B cell (primary cell): Measurements from ENCODE around the gene ARHGAP45. TPM values are rescaled to one million over a fixed set of nuclear protein-coding genes. Genes with fewer than 3 reads are reported as not detected.
"Not testable (repeated sequence)": the region's sequence is repeated elsewhere in the genome, so short reads cannot be mapped to it uniquely, and the experiment has no call there.

Experiments used
- ATAC-seq: fragments of 200-7000 bp; cut with Tn5 transposase; one replicate; pipeline ENCODE4 v1.10.0; 2021; ENCODE audit warnings: low read depth, mild to moderate bottlenecking, moderate number of reproducible peaks, moderate library complexity
- CTCF ChIA-PET: fragments of 350-600 bp; sonication (Branson Sonifier 250); formaldehyde crosslinking; loops from one replicate; lab custom pipeline; 2021; ENCODE audit warnings: antibody characterized with exemption, inconsistent platforms; lab: Charles Lee
- POLR2A ChIA-PET: fragments of 350-600 bp; sonication (Branson Sonifier 250); formaldehyde crosslinking; loops from one replicate; lab custom pipeline; 2021; ENCODE audit warnings: antibody characterized with exemption; lab: Charles Lee
- DNase-seq: peaks from one replicate; pipeline ENCODE4 v3.0.0; 2013
- H2AFZ ChIP-seq: 2 replicates; pipeline ENCODE4 v1.6.1; 2012; ENCODE audit warnings: mild to moderate bottlenecking, low read depth, low read length; ENCODE audit not compliant: insufficient read depth, poor library complexity, severe bottlenecking
- H3K27ac ChIP-seq, 2 donors: 1 replicate in 1 of 2; 2 replicates in 1 of 2; pipeline ENCODE4 v1.5.1; 2012 to 2013; ENCODE audit warnings: low read length in 2 of 2, mild to moderate bottlenecking in 2 of 2, moderate library complexity in 1 of 2
- H3K27me3 ChIP-seq, 4 experiments: fragments of 200-600 bp in 1 of 4; sonication (generic) in 1 of 4; replicated peaks in 1 of 4; 1 replicate in 2 of 4; 2 replicates in 2 of 4; pipeline versions ENCODE4 v1.6.1 to v1.7.0; 2013 to 2016; ENCODE audit warnings: low read length in 3 of 4, mild to moderate bottlenecking in 2 of 4, mixed read lengths in 1 of 4, moderate library complexity in 1 of 4; ENCODE audit not compliant: insufficient read depth in 4 of 4, control insufficient read depth in 3 of 4; ENCODE audit errors: control extremely low read depth in 1 of 4
- H3K36me3 ChIP-seq, 2 experiments: replicated peaks in 1 of 2; 1 replicate in 1 of 2; 2 replicates in 1 of 2; pipeline versions ENCODE4 v1.6.1 to v1.7.1; 2013; ENCODE audit warnings: low read length in 1 of 2; ENCODE audit not compliant: insufficient read depth in 2 of 2, control insufficient read depth in 1 of 2; ENCODE audit errors: control extremely low read depth in 1 of 2, extremely low read depth in 1 of 2
- H3K4me1 ChIP-seq, 2 donors: fragments of 200-600 bp in 1 of 2; sonication (generic) in 1 of 2; 1 replicate in 1 of 2; 2 replicates in 1 of 2; pipeline versions ENCODE4 v1.5.1 to v1.6.1; 2013 to 2017; ENCODE audit warnings: low read length in 2 of 2; ENCODE audit not compliant: control insufficient read depth in 2 of 2, insufficient read depth in 2 of 2
- H3K4me2 ChIP-seq: replicated peaks from 2 replicates; pipeline ENCODE3; 2012; ENCODE audit warnings: mild to moderate bottlenecking, low read depth, low read length; ENCODE audit not compliant: poor library complexity, severe bottlenecking
- H3K4me3 ChIP-seq, 5 experiments: fragments of 200-600 bp in 1 of 5; sonication (generic) in 1 of 5; 1 replicate in 3 of 5; 2 replicates in 2 of 5; pipeline versions ENCODE4 v1.5.1 to v1.7.0; 2011 to 2016; ENCODE audit warnings: low read length in 4 of 5, mild to moderate bottlenecking in 4 of 5, low read depth in 2 of 5, control low read depth in 1 of 5, moderate library complexity in 1 of 5; ENCODE audit not compliant: insufficient read depth in 1 of 5; ENCODE audit errors: control extremely low read depth in 1 of 5, extremely low read depth in 1 of 5
- H3K79me2 ChIP-seq: fragments of 200-600 bp; sonication (generic); one replicate; pipeline ENCODE4 v1.6.0; 2016; ENCODE audit warnings: low read length; ENCODE audit not compliant: control insufficient read depth, insufficient read depth
- H3K9ac ChIP-seq: fragments of 200-600 bp; sonication (generic); 2 replicates; pipeline ENCODE4 v1.6.1; 2017; ENCODE audit warnings: mild to moderate bottlenecking, low read length, moderate library complexity
- H3K9me3 ChIP-seq, 3 donors: one replicate each; pipeline versions ENCODE4 v1.6.1 to v1.7.1; 2013; ENCODE audit warnings: low read length in 2 of 3; ENCODE audit not compliant: control insufficient read depth in 2 of 3, insufficient read depth in 1 of 3; ENCODE audit errors: control extremely low read depth in 1 of 3
- H4K20me1 ChIP-seq: 2 replicates; pipeline ENCODE4 v1.6.0; 2012; ENCODE audit warnings: mild to moderate bottlenecking, low read length; ENCODE audit not compliant: insufficient read depth, control insufficient read depth, poor library complexity, severe bottlenecking
- H3K27ac Mint-ChIP-seq: one replicate; pipeline ENCODE4 v1.8.0; 2021; ENCODE audit warnings: mixed read lengths
- H3K27me3 Mint-ChIP-seq: one replicate; pipeline ENCODE4 v1.8.0; 2021; ENCODE audit warnings: mixed read lengths
- H3K4me1 Mint-ChIP-seq: one replicate; pipeline ENCODE4 v1.8.0; 2021; ENCODE audit warnings: mixed read lengths
- H3K4me3 Mint-ChIP-seq: one replicate; pipeline ENCODE4 v1.8.0; 2021; ENCODE audit warnings: mixed read lengths
- H3K9me3 Mint-ChIP-seq: one replicate; pipeline ENCODE4 v1.8.0; 2022; ENCODE audit warnings: mixed read lengths; ENCODE audit not compliant: insufficient read depth
- CTCF ChIP-seq: fragments of 200-600 bp; IDR thresholded peaks from one replicate; pipeline ENCODE4 v1.8.0; 2022; ENCODE audit warnings: antibody characterized with exemption, mild to moderate bottlenecking
- EZH2 ChIP-seq: IDR thresholded peaks from 2 replicates; pipeline ENCODE4 v1.6.1; 2012; ENCODE audit warnings: borderline replicate concordance, low read depth, mild to moderate bottlenecking, moderate library complexity, low read length; ENCODE audit not compliant: insufficient read depth, poor library complexity, severe bottlenecking
- WGBS: methylation state at CpG from one replicate; pipeline ENCODE4 v1.1.5; 2013; ENCODE audit warnings: missing lambda C conversion rate; ENCODE audit not compliant: insufficient coverage; 5-methylcytosine and 5-hydroxymethylcytosine counted together
- intact Hi-C: fragments of 100-400 bp; cut with micrococcal nuclease; formaldehyde crosslinking; loops from one replicate; pipeline ENCODE4 v1.10.0; 2022
- polyA plus RNA-seq: library from polyadenylated mRNA; depleted of rRNA; stranded (reverse); fragments of >200 nt; gene quantifications from 2 replicates; pipeline ENCODE4 v1.2.3, GENCODE V29; 2012
- total RNA-seq, 2 donors: library from RNA; stranded (reverse); fragments of 120-200 nt in 1 of 2; gene quantifications; 1 replicate in 1 of 2; 2 replicates in 1 of 2; pipeline versions ENCODE4 v1.2.3 to v1.2.4, GENCODE V29; 2013 to 2022

The ARHGAP45 gene
- total and polyA plus RNA-seq, 2 donors (not counting 1 experiment from before 2014, with no cell fraction given): 488 to 490 TPM

- POLR2A ChIA-PET: no interaction called here
- Histone ChIP-seq H3K9ac (no peak overlapping the region), H3K9me3 (no peaks in the 10 kb centered on the region), H2AFZ (no peak overlapping the region), H3K27ac (no peak overlapping the region), H4K20me1 (peaks cover 92% of the 10 kb centered on the region), H3K4me2 (no peak overlapping the region), H3K4me1 (peaks cover 15 to 24% of the 10 kb centered on the region in 2 donors), H3K4me3 (no peak overlapping the region), H3K79me2 (peaks cover 94% of the 10 kb centered on the region), H3K36me3 (peaks cover 0 to 49% of the 10 kb centered on the region in 2 experiments), H3K27me3 (no peaks in the 10 kb centered on the region)
- no peak overlapping the region for H3K4me3 Mint-ChIP-seq
- no peaks in the 10 kb centered on the region for H3K9me3 Mint-ChIP-seq
- DNase-seq (no peak), ATAC-seq (no peak)
- H3K27ac Mint-ChIP-seq: no peak overlapping the region
- CTCF ChIA-PET: no interaction called here
- TF ChIP-seq EZH2: no peak
- no peak for TF ChIP-seq CTCF
- intact Hi-C loops: no loop called here
- WGBS: 96% methylated on average over 32 of the region's 33 CpGs
- peaks cover 19% of the 10 kb centered on the region for H3K4me1 Mint-ChIP-seq
- no peaks in the 10 kb centered on the region for H3K27me3 Mint-ChIP-seq
Observed at GRCh38 chr19:1126984-1127760, 60.2 kb downstream of the ARHGAP45 start.

- H3K4me1 ChIP-seq: peaks cover 22 to 33% of the 10 kb centered on the region in 2 donors
- H3K9ac ChIP-seq: no peak overlapping the region
- intact Hi-C loops: no loop called here
- H3K27me3 Mint-ChIP-seq: no peaks in the 10 kb centered on the region
- ChIA-PET POLR2A (no interaction called here), CTCF (interaction anchor here (1.2 to 1.6 kb wide), 2 partner anchors 15 to 70 kb away, joined by 3 to 5 read pairs; no protein-coding TSS in a partner anchor)
- H3K9me3 ChIP-seq: no peaks in the 10 kb centered on the region
- H3K9me3 Mint-ChIP-seq: no peaks in the 10 kb centered on the region
- no peak overlapping the region for H3K4me3 Mint-ChIP-seq
- H2AFZ ChIP-seq: no peak overlapping the region
- peaks cover 87% of the 10 kb centered on the region for H4K20me1 ChIP-seq
- H3K27me3 ChIP-seq: no peaks in the 10 kb centered on the region
- H3K4me1 Mint-ChIP-seq: peaks cover 22% of the 10 kb centered on the region
- no peak overlapping the region for H3K4me2 ChIP-seq
- peaks cover 0 to 43% of the 10 kb centered on the region in 2 experiments for H3K36me3 ChIP-seq
- H3K27ac ChIP-seq: no peak overlapping the region
- peaks cover 96% of the 10 kb centered on the region for H3K79me2 ChIP-seq
- H3K4me3 ChIP-seq: no peak overlapping the region
- 97% methylated on average over 17 of the region's 17 CpGs for WGBS
- ATAC-seq: no peak
- DNase-seq: no peak
- H3K27ac Mint-ChIP-seq: no peak overlapping the region
- TF ChIP-seq EZH2 (no peak), CTCF (no peak)
Observed at GRCh38 chr19:1128106-1128505, 61.1 kb downstream of the ARHGAP45 start.

GRCh38 chr19:1129084-1129483 lies 62.1 kb downstream of the ARHGAP45 start:
- H3K36me3 ChIP-seq: peaks cover 0 to 33% of the 10 kb centered on the region in 2 experiments
- H3K4me3 Mint-ChIP-seq, H3K9ac ChIP-seq, H3K4me2 ChIP-seq, H3K27ac ChIP-seq, ATAC-seq, H3K27me3 ChIP-seq, DNase-seq, H3K4me3 ChIP-seq, H3K27me3 Mint-ChIP-seq, H3K9me3 ChIP-seq, H3K9me3 Mint-ChIP-seq, H2AFZ ChIP-seq, intact Hi-C loops, POLR2A ChIA-PET: not testable (repeated sequence)
- H3K79me2 ChIP-seq: peaks cover 96% of the 10 kb centered on the region
- CTCF ChIA-PET: interaction anchor here (1.2 to 1.6 kb wide), 2 partner anchors 16 to 71 kb away, joined by 3 to 5 read pairs; no protein-coding TSS in a partner anchor
- peaks cover 25% of the 10 kb centered on the region for H3K4me1 Mint-ChIP-seq
- H4K20me1 ChIP-seq: peaks cover 82% of the 10 kb centered on the region
- peak overlapping the region; percentile 20 for H3K27ac Mint-ChIP-seq
- WGBS: 100% methylated on average over 5 of the region's 7 CpGs
- peaks cover 29 to 43% of the 10 kb centered on the region in 2 donors for H3K4me1 ChIP-seq
